ENCODE measurements around the gene CYP24A1.

CYP24A1 gene

GRCh38 chr20:54162378-54163009, 11.3 kb downstream of the CYP24A1 start:
- H3K4me1 ChIP-seq (ENCODE audit: control insufficient read depth, insufficient read depth, low read length) = no peaks in the 10 kb centered on the region
- no peaks in the 10 kb centered on the region for H3K9me3 ChIP-seq (ENCODE audit: control insufficient read depth, insufficient read depth, low read length)
- H3K27me3 ChIP-seq (ENCODE audit: control insufficient read depth, insufficient read depth, low read length) = no peaks in the 10 kb centered on the region
- H3K27ac ChIP-seq (ENCODE audit: low read depth, low read length) = no peak overlapping the region
- H3K36me3 ChIP-seq (ENCODE audit: control insufficient read depth, insufficient read depth, low read length) = no peaks in the 10 kb centered on the region
- no peak overlapping the region for H3K9ac ChIP-seq (ENCODE audit: low read depth, low read length)
- no peak overlapping the region for H3K4me3 ChIP-seq (ENCODE audit: low read depth, low read length)

DNA sequence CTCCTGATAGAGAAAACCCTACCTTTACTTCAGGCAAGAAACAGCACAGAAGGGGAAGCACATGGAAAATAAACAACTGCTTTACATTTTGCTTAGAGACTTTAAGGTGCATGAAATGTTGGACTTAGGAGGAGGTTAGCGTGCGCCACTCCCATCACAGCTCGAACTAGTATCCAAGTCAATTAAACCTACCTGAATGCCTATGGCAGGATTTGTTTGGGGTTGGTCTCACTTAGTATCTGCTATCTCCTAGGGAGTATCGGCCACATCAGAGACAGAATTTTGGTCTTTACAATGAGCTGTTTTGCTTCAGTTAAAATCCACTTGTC, 12.0 kb downstream of the CYP24A1 start:
- Histone ChIP-seq H3K27ac (ENCODE audit: low read depth, low read length) (no peak overlapping the region), H3K9me3 (ENCODE audit: control insufficient read depth, insufficient read depth, low read length) (no peaks in the 10 kb centered on the region), H3K4me1 (ENCODE audit: control insufficient read depth, insufficient read depth, low read length) (0 out of 2 replicates have a peak, but pooled peaks cover under 1% of the 10 kb centered on the region), H3K36me3 (ENCODE audit: control insufficient read depth, insufficient read depth, low read length) (no peaks in the 10 kb centered on the region), H3K9ac (ENCODE audit: low read depth, low read length) (no peak overlapping the region), H3K4me3 (ENCODE audit: low read depth, low read length) (no peak overlapping the region), H3K27me3 (ENCODE audit: control insufficient read depth, insufficient read depth, low read length) (no peaks in the 10 kb centered on the region)

DNA sequence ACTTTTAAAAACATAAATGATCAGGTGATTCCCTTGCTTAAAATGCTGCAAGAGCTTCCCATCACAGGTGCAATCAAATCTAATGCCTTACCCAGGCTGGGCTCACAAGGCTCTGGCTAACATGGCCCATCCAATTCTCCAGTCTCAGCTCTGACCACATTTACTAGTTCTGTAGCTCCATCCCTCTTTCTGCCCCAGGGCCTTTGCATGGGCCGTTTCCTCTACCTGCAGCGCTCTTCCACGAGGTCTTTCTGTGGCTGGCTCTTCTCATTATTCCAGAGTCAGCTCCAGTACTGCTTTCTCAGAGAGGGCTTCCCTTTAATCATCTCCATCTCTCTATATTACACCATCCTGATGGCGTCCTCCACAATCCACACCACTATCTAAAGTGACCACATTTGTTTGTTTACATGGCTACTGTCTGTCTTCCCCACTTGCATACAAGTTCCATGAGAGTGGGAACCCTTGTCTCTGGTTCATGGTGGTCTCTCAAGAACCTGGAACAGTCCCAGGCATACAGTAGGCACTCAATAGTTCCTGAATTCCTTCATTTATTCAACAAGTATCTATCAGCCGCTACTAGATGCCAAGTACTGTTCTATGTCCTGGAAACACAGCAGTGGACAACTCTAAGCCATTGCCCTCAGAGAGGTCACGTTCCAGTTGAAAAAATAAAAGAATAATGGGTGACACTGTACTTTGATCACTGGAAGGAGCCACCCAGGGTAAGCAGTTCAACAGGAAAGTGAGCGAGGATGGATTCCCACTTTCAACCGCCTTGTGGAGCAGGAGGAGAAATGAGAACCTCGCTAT, 12.6 kb downstream of the CYP24A1 start:
- no peak overlapping the region for H3K9ac ChIP-seq (ENCODE audit: low read depth, low read length)
- no peaks in the 10 kb centered on the region for H3K27me3 ChIP-seq (ENCODE audit: control insufficient read depth, insufficient read depth, low read length)
- H3K36me3 ChIP-seq (ENCODE audit: control insufficient read depth, insufficient read depth, low read length) = no peaks in the 10 kb centered on the region
- no peak overlapping the region for H3K27ac ChIP-seq (ENCODE audit: low read depth, low read length)
- H3K4me3 ChIP-seq (ENCODE audit: low read depth, low read length) = no peak overlapping the region
- no peaks in the 10 kb centered on the region for H3K9me3 ChIP-seq (ENCODE audit: control insufficient read depth, insufficient read depth, low read length)
- 0 out of 2 replicates have a peak, but pooled peaks cover 5% of the 10 kb centered on the region for H3K4me1 ChIP-seq (ENCODE audit: control insufficient read depth, insufficient read depth, low read length)

- H3K4me3 ChIP-seq (ENCODE audit: low read depth, low read length) = no peak overlapping the region
- H3K27me3 ChIP-seq (ENCODE audit: control insufficient read depth, insufficient read depth, low read length) = no peaks in the 10 kb centered on the region
- no peak overlapping the region for H3K27ac ChIP-seq (ENCODE audit: low read depth, low read length)
- no peaks in the 10 kb centered on the region for H3K9me3 ChIP-seq (ENCODE audit: control insufficient read depth, insufficient read depth, low read length)
- no peaks in the 10 kb centered on the region for H3K36me3 ChIP-seq (ENCODE audit: control insufficient read depth, insufficient read depth, low read length)
- 0 out of 2 replicates have a peak, but pooled peaks cover 5% of the 10 kb centered on the region for H3K4me1 ChIP-seq (ENCODE audit: control insufficient read depth, insufficient read depth, low read length)
- no peak overlapping the region for H3K9ac ChIP-seq (ENCODE audit: low read depth, low read length)
Measured at GRCh38 chr20:54160065-54161007, 13.4 kb downstream of the CYP24A1 start.

- Histone ChIP-seq H3K27me3 (ENCODE audit: control insufficient read depth, insufficient read depth, low read length) (no peaks in the 10 kb centered on the region), H3K9ac (ENCODE audit: low read depth, low read length) (no peak overlapping the region), H3K36me3 (ENCODE audit: control insufficient read depth, insufficient read depth, low read length) (no peaks in the 10 kb centered on the region), H3K4me3 (ENCODE audit: low read depth, low read length) (no peak overlapping the region), H3K9me3 (ENCODE audit: control insufficient read depth, insufficient read depth, low read length) (no peaks in the 10 kb centered on the region), H3K4me1 (ENCODE audit: control insufficient read depth, insufficient read depth, low read length) (0 out of 2 replicates have a peak, but pooled peaks cover 5% of the 10 kb centered on the region), H3K27ac (ENCODE audit: low read depth, low read length) (no peak overlapping the region)
Measured at GRCh38 chr20:54158856-54159418, 14.8 kb downstream of the CYP24A1 start.

- H3K36me3 ChIP-seq (ENCODE audit: control insufficient read depth, insufficient read depth, low read length) = no peaks in the 10 kb centered on the region
- 0 out of 2 replicates have a peak, but pooled peaks cover 5% of the 10 kb centered on the region for H3K4me1 ChIP-seq (ENCODE audit: control insufficient read depth, insufficient read depth, low read length)
- no peak overlapping the region for H3K9ac ChIP-seq (ENCODE audit: low read depth, low read length)
- no peak overlapping the region for H3K27ac ChIP-seq (ENCODE audit: low read depth, low read length)
- no peaks in the 10 kb centered on the region for H3K27me3 ChIP-seq (ENCODE audit: control insufficient read depth, insufficient read depth, low read length)
- H3K9me3 ChIP-seq (ENCODE audit: control insufficient read depth, insufficient read depth, low read length) = no peaks in the 10 kb centered on the region
- H3K4me3 ChIP-seq (ENCODE audit: low read depth, low read length) = no peak overlapping the region
Measured at GRCh38 chr20:54158226-54158625, 15.6 kb downstream of the CYP24A1 start.

DNA sequence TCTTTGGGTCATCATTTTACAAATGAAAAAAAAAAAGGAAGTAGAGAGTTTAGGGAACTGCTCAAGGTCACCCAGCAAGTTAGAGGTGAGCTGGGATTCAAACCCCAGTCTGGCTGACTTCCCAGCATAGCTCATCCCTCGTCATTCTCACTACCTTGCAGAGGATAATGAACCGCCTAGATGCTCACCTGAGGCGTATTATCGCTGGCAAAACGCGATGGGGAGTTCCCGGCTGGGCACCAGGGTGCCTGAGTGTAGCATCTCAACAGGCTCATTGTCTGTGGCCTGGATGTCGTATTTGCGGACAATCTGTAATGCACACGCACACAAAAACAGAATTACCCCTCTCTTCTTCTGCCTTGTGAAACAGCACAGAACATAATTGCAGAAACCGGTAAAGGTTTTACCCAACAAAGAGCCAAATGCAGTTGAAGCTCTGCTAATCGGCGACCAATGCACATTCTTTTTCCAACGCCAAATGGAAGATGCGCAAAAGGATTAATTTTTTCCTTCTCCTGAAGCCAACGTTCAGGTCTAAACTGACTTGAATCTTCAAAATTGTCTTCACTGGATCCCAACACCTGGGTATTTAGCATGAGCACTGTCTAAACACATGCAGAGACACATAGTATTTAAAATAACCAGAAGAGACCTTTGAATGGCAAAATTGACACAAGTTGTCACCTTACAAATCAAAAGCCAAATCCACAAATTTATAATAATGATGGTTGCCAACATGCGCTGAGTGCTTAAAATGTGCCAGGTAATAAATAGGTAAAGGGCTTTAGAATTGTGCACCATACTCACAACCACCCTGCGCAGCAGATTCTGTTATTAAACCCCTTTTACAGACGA, 16.6 kb downstream of the CYP24A1 start:
- H3K4me1 ChIP-seq (ENCODE audit: control insufficient read depth, insufficient read depth, low read length) = 0 out of 2 replicates have a peak, but pooled peaks cover 5% of the 10 kb centered on the region
- no peaks in the 10 kb centered on the region for H3K36me3 ChIP-seq (ENCODE audit: control insufficient read depth, insufficient read depth, low read length)
- H3K27ac ChIP-seq (ENCODE audit: low read depth, low read length) = no peak overlapping the region
- H3K9ac ChIP-seq (ENCODE audit: low read depth, low read length) = no peak overlapping the region
- H3K9me3 ChIP-seq (ENCODE audit: control insufficient read depth, insufficient read depth, low read length) = no peaks in the 10 kb centered on the region
- H3K4me3 ChIP-seq (ENCODE audit: low read depth, low read length) = no peak overlapping the region
- H3K27me3 ChIP-seq (ENCODE audit: control insufficient read depth, insufficient read depth, low read length) = no peaks in the 10 kb centered on the region

DNA sequence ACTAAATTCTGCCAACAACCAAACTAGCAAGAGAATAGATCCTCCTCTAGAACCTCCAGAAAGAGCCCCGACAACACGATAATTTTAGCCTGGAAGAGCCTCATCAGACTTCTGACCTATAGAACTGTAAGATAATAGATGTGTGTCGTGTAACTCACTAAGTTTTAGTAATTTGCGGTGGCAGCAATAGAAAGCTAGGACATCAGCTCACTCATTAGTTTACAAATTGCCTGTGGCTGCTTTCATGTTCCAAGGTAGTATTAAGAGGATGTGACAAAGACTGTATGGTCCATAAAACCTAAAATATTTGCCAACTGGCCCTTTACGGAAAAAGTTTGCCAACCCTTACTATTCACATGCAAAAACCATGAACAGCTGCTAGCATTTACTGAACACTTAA, 17.3 kb downstream of the CYP24A1 start:
- Histone ChIP-seq H3K27ac (ENCODE audit: low read depth, low read length) (no peak overlapping the region), H3K9ac (ENCODE audit: low read depth, low read length) (no peak overlapping the region), H3K9me3 (ENCODE audit: control insufficient read depth, insufficient read depth, low read length) (no peaks in the 10 kb centered on the region), H3K27me3 (ENCODE audit: control insufficient read depth, insufficient read depth, low read length) (no peaks in the 10 kb centered on the region), H3K4me1 (ENCODE audit: control insufficient read depth, insufficient read depth, low read length) (0 out of 2 replicates have a peak, but pooled peaks cover 5% of the 10 kb centered on the region), H3K4me3 (ENCODE audit: low read depth, low read length) (no peak overlapping the region), H3K36me3 (ENCODE audit: control insufficient read depth, insufficient read depth, low read length) (no peaks in the 10 kb centered on the region)

DNA sequence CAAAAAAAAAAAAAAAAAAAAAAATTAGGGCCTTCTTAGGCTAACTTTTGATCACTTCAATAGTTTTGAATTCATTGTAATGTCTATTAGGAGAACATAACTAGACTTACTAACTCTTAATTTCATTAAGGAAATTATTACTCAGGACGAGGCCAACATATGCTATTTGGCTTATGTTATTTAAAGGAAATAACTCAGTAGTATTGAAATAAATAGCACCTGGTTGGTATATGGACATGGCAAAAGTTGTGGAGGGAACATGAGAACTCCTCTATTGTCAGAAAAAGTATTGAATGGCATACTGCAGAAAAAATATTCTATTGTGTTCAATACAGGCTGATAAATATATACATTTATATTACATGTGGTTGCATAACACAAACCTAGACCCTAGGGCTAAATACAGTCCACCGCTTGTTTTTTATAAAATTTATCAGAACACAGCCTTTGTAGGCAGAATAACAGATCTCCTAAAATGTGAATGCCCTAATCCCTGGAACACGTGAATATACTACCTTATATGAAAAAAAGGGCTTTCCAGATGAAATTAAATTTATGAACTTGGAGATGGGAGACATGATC, 18.0 kb downstream of the CYP24A1 start:
- Histone ChIP-seq H3K4me3 (ENCODE audit: low read depth, low read length) (no peak overlapping the region), H3K9ac (ENCODE audit: low read depth, low read length) (no peak overlapping the region), H3K36me3 (ENCODE audit: control insufficient read depth, insufficient read depth, low read length) (no peaks in the 10 kb centered on the region), H3K27ac (ENCODE audit: low read depth, low read length) (no peak overlapping the region), H3K27me3 (ENCODE audit: control insufficient read depth, insufficient read depth, low read length) (no peaks in the 10 kb centered on the region), H3K4me1 (ENCODE audit: control insufficient read depth, insufficient read depth, low read length) (0 out of 2 replicates have a peak, but pooled peaks cover 5% of the 10 kb centered on the region), H3K9me3 (ENCODE audit: control insufficient read depth, insufficient read depth, low read length) (no peaks in the 10 kb centered on the region)
